DOHH2 (cell line): ENCODE results near the gene OR4D10.

Experiments
- CTCF ChIP-seq: fragments of 200-600 bp; sonication (generic); IDR thresholded peaks from one replicate; pipeline ENCODE4 v1.5.1; 2014; ENCODE audit warnings: antibody characterized with exemption, mild to moderate bottlenecking, low read depth, low read length; ENCODE audit not compliant: poor library complexity, severe bottlenecking
- EZH2phosphoT487 ChIP-seq: fragments of 200-600 bp; sonication (generic); IDR thresholded peaks from 2 replicates; pipeline ENCODE4 v1.6.1; 2017; ENCODE audit warnings: borderline replicate concordance, mild to moderate bottlenecking, antibody characterized with exemption, low read length, moderate library complexity, mixed read lengths

- TF ChIP-seq EZH2phosphoT487: no peak
- peak; percentile 74 for TF ChIP-seq CTCF
Observed at GRCh38 chr11:59429924-59430516, 43.1 kb upstream of the OR4D10 start.
